Measurements from ENCODE around the gene B4GALT3. TPM values are rescaled to one million over a fixed set of nuclear protein-coding genes. Genes with fewer than 3 reads are reported as not detected.

The B4GALT3 gene
- polyA plus RNA-seq, 1 donor from 2014 or later, result 44.2 TPM

DNA sequence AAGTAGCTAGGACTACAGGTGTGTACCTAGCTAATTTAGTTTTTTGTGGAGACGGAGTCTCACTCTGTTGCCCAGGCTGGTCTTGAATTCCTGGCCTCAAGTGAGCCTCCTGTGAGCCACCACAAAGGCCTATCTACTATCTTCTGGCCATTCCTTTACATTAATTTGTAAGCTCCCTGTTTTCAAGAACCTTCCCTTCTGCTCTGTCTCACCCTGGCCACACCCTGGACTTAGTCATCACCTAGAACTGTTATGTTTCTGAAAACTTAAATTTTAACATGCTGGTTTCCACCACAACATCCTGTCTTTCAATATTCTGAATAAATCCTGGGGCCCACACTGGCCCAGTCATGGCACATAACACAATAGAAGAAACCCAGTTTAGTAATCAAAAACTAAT lies 4.9 kb upstream of the B4GALT3 start:
- Mint-ChIP-seq H3K36me3 (peaks cover 3% of the 10 kb centered on the region), H3K27me3 (no peaks in the 10 kb centered on the region), H3K9me3 (no peaks in the 10 kb centered on the region), H3K27ac (peak overlapping the region; percentile 49 to 80 (median 69)), H3K4me1 (peaks cover 49 to 68% (median 58%) of the 10 kb centered on the region in 3 donors), H3K4me3 (peak overlapping the region; percentile 3 to 78 (median 73))

GRCh38 chr1:161180639-161181038 lies 3.3 kb upstream of the B4GALT3 start:
- no peaks in the 10 kb centered on the region for H3K27me3 Mint-ChIP-seq
- H3K36me3 Mint-ChIP-seq, result peaks cover 3% of the 10 kb centered on the region
- peak overlapping the region in 1 of 3 donors; percentile 51 for H3K27ac Mint-ChIP-seq
- no peaks in the 10 kb centered on the region for H3K9me3 Mint-ChIP-seq
- peak overlapping the region in 3 of 4 donors; percentile 17 to 69 (median 68) for H3K4me3 Mint-ChIP-seq
- H3K4me1 Mint-ChIP-seq, result peaks cover 47 to 66% (median 52%) of the 10 kb centered on the region in 3 donors

GRCh38 chr1:161179698-161180097 lies 2.4 kb upstream of the B4GALT3 start:
- Mint-ChIP-seq H3K4me1 (peaks cover 41 to 65% (median 51%) of the 10 kb centered on the region in 3 donors), H3K27ac (peak overlapping the region in 1 of 3 donors; percentile 51), H3K27me3 (no peaks in the 10 kb centered on the region), H3K36me3 (peaks cover 3% of the 10 kb centered on the region), H3K9me3 (no peaks in the 10 kb centered on the region), H3K4me3 (no peak overlapping the region)

DNA sequence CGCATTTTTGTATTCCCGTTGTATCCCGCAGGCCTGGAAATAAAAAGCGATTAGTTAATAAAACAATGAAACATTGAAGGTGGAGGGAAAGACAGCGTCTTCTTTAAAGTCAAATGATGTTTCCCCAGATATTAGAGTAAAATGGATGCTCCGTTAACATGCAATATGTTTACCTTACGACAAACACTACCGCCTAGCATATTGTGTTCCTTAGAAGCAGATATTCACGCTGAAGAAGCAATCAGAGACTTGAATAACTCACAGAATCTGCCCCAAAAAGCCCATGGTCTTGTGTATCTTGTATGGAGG lies 583 bp upstream of the B4GALT3 start:
- Mint-ChIP-seq H3K36me3 (peaks cover 3% of the 10 kb centered on the region), H3K4me1 (peaks cover 32 to 53% (median 41%) of the 10 kb centered on the region in 3 donors)

GRCh38 chr1:161176468-161177111 lies 717 bp downstream of the B4GALT3 start:
- H3K27me3 Mint-ChIP-seq, result no peaks in the 10 kb centered on the region
- H3K27ac Mint-ChIP-seq, result peak overlapping the region; percentile 85 to 100 (median 99)
- peaks cover 2% of the 10 kb centered on the region for H3K36me3 Mint-ChIP-seq
- H3K4me3 Mint-ChIP-seq, result peak overlapping the region; percentile 92 to 100 (median 98)
- no peaks in the 10 kb centered on the region for H3K9me3 Mint-ChIP-seq
- H3K4me1 Mint-ChIP-seq, result peaks cover 26 to 44% (median 37%) of the 10 kb centered on the region in 3 donors

More for the DNA sequence above, 583 bp upstream of the B4GALT3 start:
- no peaks in the 10 kb centered on the region for H3K27me3 Mint-ChIP-seq
- H3K4me3 Mint-ChIP-seq, result peak overlapping the region; percentile 92 to 100 (median 98)
- H3K27ac Mint-ChIP-seq, result peak overlapping the region; percentile 85 to 100 (median 99)
- no peaks in the 10 kb centered on the region for H3K9me3 Mint-ChIP-seq

DNA sequence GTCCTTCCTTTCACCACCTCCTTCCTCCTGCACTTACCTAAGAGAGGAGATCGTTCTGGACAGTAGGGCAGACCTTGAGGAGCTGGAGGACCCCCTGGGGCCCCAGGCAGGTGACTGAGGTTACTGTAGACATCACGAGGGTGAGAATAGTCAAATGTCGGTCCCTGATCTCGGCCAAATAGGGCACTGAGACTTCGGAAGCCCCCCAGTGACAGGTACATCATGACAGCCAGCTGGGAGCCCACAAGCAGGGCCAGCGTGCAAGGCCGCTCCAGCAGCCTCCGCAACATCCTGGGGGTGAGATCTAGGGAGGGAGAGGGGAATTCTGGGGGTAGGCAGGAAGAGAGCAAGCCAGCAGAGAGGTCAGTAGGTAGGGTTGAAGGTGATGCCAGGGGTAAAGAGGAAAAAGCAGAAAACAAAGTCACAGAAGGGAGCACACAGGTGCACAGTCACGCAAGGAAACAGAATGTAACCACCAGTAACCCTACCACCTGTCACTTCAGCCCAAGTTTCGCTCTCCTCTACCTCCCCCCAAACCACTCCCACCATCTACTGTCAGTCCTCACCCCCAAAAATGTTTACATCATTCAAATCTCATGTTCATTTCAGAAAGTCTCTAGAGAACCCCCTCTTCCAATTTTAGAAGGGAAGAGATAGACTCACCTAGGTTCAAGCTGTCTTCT lies 1.4 kb downstream of the B4GALT3 start:
- Mint-ChIP-seq H3K27me3 (no peaks in the 10 kb centered on the region), H3K9me3 (no peaks in the 10 kb centered on the region), H3K4me1 (peaks cover 26 to 42% (median 39%) of the 10 kb centered on the region in 3 donors), H3K4me3 (peak overlapping the region; percentile 92 to 100 (median 98)), H3K36me3 (peaks cover 2% of the 10 kb centered on the region), H3K27ac (peak overlapping the region; percentile 23 to 100 (median 85))

DNA sequence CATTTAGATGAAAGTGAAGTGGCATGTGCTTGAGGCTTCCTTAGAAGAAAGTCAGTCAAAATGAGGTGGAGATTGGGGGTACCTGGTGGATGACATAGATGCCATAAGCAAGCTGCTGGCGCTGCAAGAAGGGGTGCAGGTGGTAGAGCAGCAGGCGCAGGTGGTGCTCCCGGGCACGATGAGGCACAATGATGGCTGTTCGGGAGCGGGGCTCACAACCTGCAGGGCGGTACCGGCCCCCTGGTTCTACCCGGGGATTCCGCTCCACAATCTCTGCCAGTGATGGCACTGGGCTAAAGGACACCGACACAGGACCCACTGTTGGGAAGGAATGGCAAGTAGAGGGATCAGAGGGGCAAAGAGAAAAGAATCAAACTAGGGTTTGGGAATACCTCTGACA lies 2.4 kb downstream of the B4GALT3 start:
- Mint-ChIP-seq H3K36me3 (peaks cover 2% of the 10 kb centered on the region), H3K4me3 (peak overlapping the region in 2 of 4 donors; percentile 92 to 97), H3K27ac (peak overlapping the region in 1 of 3 donors; percentile 71), H3K9me3 (no peaks in the 10 kb centered on the region), H3K27me3 (no peaks in the 10 kb centered on the region), H3K4me1 (peaks cover 20 to 35% (median 31%) of the 10 kb centered on the region in 3 donors)

- H3K4me3 Mint-ChIP-seq, result peak overlapping the region in 2 of 4 donors; percentile 59 to 87
- no peaks in the 10 kb centered on the region for H3K9me3 Mint-ChIP-seq
- peak overlapping the region in 1 of 3 donors; percentile 39 for H3K27ac Mint-ChIP-seq
- H3K27me3 Mint-ChIP-seq, result no peaks in the 10 kb centered on the region
- peaks cover 2% of the 10 kb centered on the region for H3K36me3 Mint-ChIP-seq
- H3K4me1 Mint-ChIP-seq, result peaks cover 20 to 35% (median 31%) of the 10 kb centered on the region in 3 donors
These were observed 3.6 kb downstream of the B4GALT3 start for GRCh38 chr1:161173711-161174110.

DNA sequence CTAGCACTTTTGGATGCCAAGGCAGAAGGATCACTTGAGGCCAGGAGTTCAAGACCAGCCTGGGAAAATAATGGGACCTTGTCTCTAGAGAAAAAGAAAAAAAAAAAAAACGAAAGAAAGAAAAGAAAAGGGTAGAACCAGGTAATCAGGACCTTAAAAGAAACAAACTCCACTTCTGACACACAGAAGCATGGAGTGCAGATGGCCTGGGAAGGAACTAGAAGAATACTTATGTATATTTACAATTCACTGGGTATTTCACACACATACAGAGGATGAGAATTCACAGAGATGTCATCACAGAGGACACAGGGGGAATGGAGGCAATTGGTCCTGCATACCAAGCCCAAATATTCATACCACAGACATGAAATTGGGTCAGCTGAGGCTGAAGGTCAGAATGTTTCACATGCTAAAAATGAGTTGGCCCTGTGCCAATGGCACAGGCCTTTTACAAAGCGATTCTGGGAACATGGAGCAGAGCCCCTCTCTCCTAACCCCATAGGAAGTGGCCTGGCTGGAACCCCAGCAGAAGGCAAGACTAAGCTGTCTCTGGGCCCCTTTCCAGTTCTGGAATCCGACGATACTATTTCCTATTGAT lies 4.4 kb downstream of the B4GALT3 start:
- no peak overlapping the region for H3K27ac Mint-ChIP-seq
- peaks cover 14 to 31% (median 27%) of the 10 kb centered on the region in 3 donors for H3K4me1 Mint-ChIP-seq
- no peaks in the 10 kb centered on the region for H3K27me3 Mint-ChIP-seq
- H3K36me3 Mint-ChIP-seq, result peaks cover 2% of the 10 kb centered on the region
- H3K9me3 Mint-ChIP-seq, result no peaks in the 10 kb centered on the region
- H3K4me3 Mint-ChIP-seq, result peak overlapping the region in 2 of 4 donors; percentile 59 to 76

DNA sequence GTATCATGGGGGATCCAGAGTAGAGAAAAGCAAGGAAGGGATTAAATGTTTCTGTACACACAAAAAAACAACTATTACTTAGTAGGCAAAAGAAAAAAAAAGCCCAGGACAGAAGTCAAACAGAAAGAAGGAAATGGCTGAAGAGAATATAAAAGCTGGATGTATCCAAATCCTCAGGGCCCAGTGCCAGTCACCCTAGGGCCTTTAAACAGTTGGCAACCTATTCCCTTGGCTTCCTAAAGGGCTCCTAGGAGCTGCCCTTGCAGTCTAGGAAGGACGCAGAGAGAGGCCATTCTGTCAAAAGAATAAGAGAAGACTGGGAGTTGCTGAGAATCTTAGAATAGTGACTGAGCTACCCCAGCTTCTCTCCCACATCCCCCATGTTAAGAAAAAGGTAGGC lies 5.0 kb downstream of the B4GALT3 start:
- Mint-ChIP-seq H3K9me3 (no peaks in the 10 kb centered on the region), H3K4me3 (peak overlapping the region in 1 of 4 donors; percentile 59), H3K27ac (peak overlapping the region in 1 of 3 donors; percentile 12), H3K4me1 (peaks cover 9 to 29% (median 25%) of the 10 kb centered on the region in 3 donors), H3K36me3 (peaks cover 2% of the 10 kb centered on the region), H3K27me3 (no peaks in the 10 kb centered on the region)

GRCh38 chr1:161171696-161172095 lies 5.6 kb downstream of the B4GALT3 start:
- no peaks in the 10 kb centered on the region for H3K9me3 Mint-ChIP-seq
- H3K4me1 Mint-ChIP-seq, result peaks cover 4 to 30% (median 30%) of the 10 kb centered on the region in 3 donors
- H3K4me3 Mint-ChIP-seq, result no peak overlapping the region
- peaks cover 2% of the 10 kb centered on the region for H3K36me3 Mint-ChIP-seq
- no peaks in the 10 kb centered on the region for H3K27me3 Mint-ChIP-seq
- H3K27ac Mint-ChIP-seq, result peak overlapping the region in 1 of 3 donors; percentile 86

DNA sequence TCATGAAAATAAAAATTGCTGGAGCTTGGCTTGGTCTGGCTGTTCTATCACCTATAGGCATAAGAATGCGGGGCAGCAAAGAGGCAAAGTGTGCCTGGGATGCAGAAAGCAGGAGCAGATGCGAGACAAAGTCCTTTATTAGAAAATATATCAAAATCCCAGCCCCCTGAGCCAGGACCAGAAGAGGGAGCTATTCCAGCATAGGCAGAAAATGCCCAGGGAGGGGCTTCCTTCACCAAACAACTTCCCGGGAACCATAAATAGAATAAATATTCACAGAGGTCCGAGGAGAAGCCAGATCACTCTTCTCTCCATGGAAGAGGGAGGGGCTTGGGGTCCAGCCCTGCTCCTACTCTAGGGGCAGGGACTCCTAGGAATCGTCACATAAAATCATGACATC lies 6.1 kb downstream of the B4GALT3 start:
- Mint-ChIP-seq H3K4me3 (peak overlapping the region in 1 of 4 donors; percentile 57), H3K36me3 (peaks cover 2% of the 10 kb centered on the region), H3K27me3 (no peaks in the 10 kb centered on the region), H3K27ac (peak overlapping the region in 1 of 3 donors; percentile 86), H3K9me3 (no peaks in the 10 kb centered on the region), H3K4me1 (peaks cover 3 to 27% (median 25%) of the 10 kb centered on the region in 3 donors)

- Mint-ChIP-seq H3K27ac (peak overlapping the region in 1 of 3 donors; percentile 80), H3K4me1 (peaks cover 10 to 20% (median 18%) of the 10 kb centered on the region in 3 donors), H3K9me3 (no peaks in the 10 kb centered on the region), H3K27me3 (no peaks in the 10 kb centered on the region), H3K36me3 (peaks cover 2% of the 10 kb centered on the region), H3K4me3 (peak overlapping the region in 2 of 4 donors; percentile 78 to 93)
These were observed 8.4 kb downstream of the B4GALT3 start for GRCh38 chr1:161168906-161169305.

DNA sequence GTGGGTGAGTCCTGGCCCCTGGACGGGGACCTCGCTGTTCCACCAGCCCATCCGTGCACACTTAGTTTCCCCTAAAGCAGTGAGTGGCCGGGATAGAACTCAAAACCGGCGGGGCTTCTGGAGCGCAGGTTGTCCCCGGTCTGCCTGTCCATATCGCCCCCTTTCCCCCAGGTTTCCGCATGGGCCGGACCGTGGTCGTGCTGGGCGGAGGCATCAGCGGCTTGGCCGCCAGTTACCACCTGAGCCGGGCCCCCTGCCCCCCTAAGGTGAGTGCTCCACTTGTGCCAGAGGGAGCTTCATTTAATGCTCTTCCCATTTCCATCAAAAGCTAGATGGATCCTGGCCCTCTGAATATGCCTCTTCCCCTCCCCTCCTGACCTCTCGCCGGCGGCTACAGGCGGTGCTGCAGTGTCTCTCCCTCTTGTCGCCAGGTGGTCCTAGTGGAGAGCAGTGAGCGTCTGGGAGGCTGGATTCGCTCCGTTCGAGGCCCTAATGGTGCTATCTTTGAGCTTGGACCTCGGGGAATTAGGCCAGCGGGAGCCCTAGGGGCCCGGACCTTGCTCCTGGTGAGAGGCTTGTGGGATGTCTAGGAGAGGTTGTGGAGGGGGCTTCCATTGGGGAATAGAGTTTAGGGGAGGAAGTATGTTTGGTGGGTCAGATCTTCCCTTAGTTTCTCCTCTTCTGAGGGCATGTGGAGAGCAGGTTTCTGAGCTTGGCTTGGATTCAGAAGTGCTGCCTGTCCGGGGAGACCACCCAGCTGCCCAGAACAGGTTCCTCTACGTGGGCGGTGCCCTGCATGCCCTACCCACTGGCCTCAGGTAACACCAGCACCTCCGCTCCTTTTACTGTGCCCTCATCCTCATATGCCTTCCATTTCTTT lies 10.4 kb downstream of the B4GALT3 start:
- no peaks in the 10 kb centered on the region for H3K9me3 Mint-ChIP-seq
- no peaks in the 10 kb centered on the region for H3K27me3 Mint-ChIP-seq
- peaks cover 3% of the 10 kb centered on the region for H3K36me3 Mint-ChIP-seq
- peak overlapping the region; percentile 95 to 98 (median 97) for H3K27ac Mint-ChIP-seq
- peaks cover 10 to 23% (median 18%) of the 10 kb centered on the region in 3 donors for H3K4me1 Mint-ChIP-seq
- peak overlapping the region; percentile 86 to 93 (median 92) for H3K4me3 Mint-ChIP-seq
